ENCODE results near the gene ZNF106. TPM values are rescaled to one million over a fixed set of nuclear protein-coding genes. Genes with fewer than 3 reads are reported as not detected.

The ZNF106 gene
- polyA plus RNA-seq, 1 experiment = 15.4 TPM

- POLR2A ChIA-PET = no interaction called here
- TF ChIP-seq, protein P1, sequence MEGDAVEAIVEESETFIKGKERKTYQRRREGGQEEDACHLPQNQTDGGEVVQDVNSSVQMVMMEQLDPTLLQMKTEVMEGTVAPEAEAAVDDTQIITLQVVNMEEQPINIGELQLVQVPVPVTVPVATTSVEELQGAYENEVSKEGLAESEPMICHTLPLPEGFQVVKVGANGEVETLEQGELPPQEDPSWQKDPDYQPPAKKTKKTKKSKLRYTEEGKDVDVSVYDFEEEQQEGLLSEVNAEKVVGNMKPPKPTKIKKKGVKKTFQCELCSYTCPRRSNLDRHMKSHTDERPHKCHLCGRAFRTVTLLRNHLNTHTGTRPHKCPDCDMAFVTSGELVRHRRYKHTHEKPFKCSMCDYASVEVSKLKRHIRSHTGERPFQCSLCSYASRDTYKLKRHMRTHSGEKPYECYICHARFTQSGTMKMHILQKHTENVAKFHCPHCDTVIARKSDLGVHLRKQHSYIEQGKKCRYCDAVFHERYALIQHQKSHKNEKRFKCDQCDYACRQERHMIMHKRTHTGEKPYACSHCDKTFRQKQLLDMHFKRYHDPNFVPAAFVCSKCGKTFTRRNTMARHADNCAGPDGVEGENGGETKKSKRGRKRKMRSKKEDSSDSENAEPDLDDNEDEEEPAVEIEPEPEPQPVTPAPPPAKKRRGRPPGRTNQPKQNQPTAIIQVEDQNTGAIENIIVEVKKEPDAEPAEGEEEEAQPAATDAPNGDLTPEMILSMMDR (IDR thresholded peaks at IDR 0.05; ENCODE audit: insufficient read depth, low read depth, low read length) = no peak
- Histone ChIP-seq H3K36me3 (ENCODE audit: control insufficient read depth, insufficient read depth, low read length) (peaks cover 8% of the 10 kb centered on the region), H3K27me3 (ENCODE audit: control insufficient read depth, insufficient read depth, low read length) (no peaks in the 10 kb centered on the region), H3K4me3 (ENCODE audit: low read depth, low read length) (no peak overlapping the region)
- CTCF ChIA-PET = no interaction called here
- no peak for DNase-seq (ENCODE audit: low read depth)
Measured at GRCh38 chr15:42449770-42450424, 41.0 kb downstream of the ZNF106 start.

- TF ChIP-seq, protein P1 (IDR thresholded peaks at IDR 0.05; ENCODE audit: insufficient read depth, low read depth, low read length) = no peak
- Histone ChIP-seq H3K36me3 (ENCODE audit: control insufficient read depth, insufficient read depth, low read length) (peaks cover 8% of the 10 kb centered on the region), H3K4me3 (ENCODE audit: low read depth, low read length) (no peak overlapping the region), H3K27me3 (ENCODE audit: control insufficient read depth, insufficient read depth, low read length) (no peaks in the 10 kb centered on the region)
- POLR2A ChIA-PET = interaction anchor here (0.6 kb wide), 1 partner anchor 22 kb away, joined by 6 read pairs; no protein-coding TSS in a partner anchor
- CTCF ChIA-PET = no interaction called here
- DNase-seq (ENCODE audit: low read depth) = no peak
Measured at GRCh38 chr15:42448281-42448680, 42.7 kb downstream of the ZNF106 start.

GRCh38 chr15:42447599-42447998, 43.3 kb downstream of the ZNF106 start:
- CTCF ChIA-PET = no interaction called here
- Histone ChIP-seq H3K4me3 (ENCODE audit: low read depth, low read length) (no peak overlapping the region), H3K36me3 (ENCODE audit: control insufficient read depth, insufficient read depth, low read length) (peaks cover 8% of the 10 kb centered on the region), H3K27me3 (ENCODE audit: control insufficient read depth, insufficient read depth, low read length) (no peaks in the 10 kb centered on the region)
- DNase-seq (ENCODE audit: low read depth) = no peak
- POLR2A ChIA-PET = no interaction called here
- TF ChIP-seq, protein P1 (IDR thresholded peaks at IDR 0.05; ENCODE audit: insufficient read depth, low read depth, low read length) = no peak

- DNase-seq (ENCODE audit: low read depth) = no peak
- Histone ChIP-seq H3K4me3 (ENCODE audit: low read depth, low read length) (no peak overlapping the region), H3K27me3 (ENCODE audit: control insufficient read depth, insufficient read depth, low read length) (no peaks in the 10 kb centered on the region), H3K36me3 (ENCODE audit: control insufficient read depth, insufficient read depth, low read length) (peaks cover 6% of the 10 kb centered on the region)
- TF ChIP-seq, protein P1 (IDR thresholded peaks at IDR 0.05; ENCODE audit: insufficient read depth, low read depth, low read length) = no peak
- ChIA-PET POLR2A (no interaction called here), CTCF (interaction anchor here (1.3 kb wide), 1 partner anchor 27 kb away, joined by 5 read pairs; no protein-coding TSS in a partner anchor)
Measured at GRCh38 chr15:42445551-42445950, 45.4 kb downstream of the ZNF106 start.

- DNase-seq (ENCODE audit: low read depth) = no peak
Measured at GRCh38 chr15:42444415-42445063, 46.4 kb downstream of the ZNF106 start.

More at GRCh38 chr15:42444415-42445063, 46.4 kb downstream of the ZNF106 start:
- TF ChIP-seq, protein P1 (IDR thresholded peaks at IDR 0.05; ENCODE audit: insufficient read depth, low read depth, low read length) = peak; percentile 30; the same call in 1 of the 2 replicates
- ChIA-PET CTCF (interaction anchor here (1.3 kb wide), 1 partner anchor 28 kb away, joined by 5 read pairs; no protein-coding TSS in a partner anchor), POLR2A (no interaction called here)
- H3K4me3 ChIP-seq (ENCODE audit: low read depth, low read length) = no peak overlapping the region
- H3K27me3 ChIP-seq (ENCODE audit: control insufficient read depth, insufficient read depth, low read length) = no peaks in the 10 kb centered on the region
- peaks cover 4% of the 10 kb centered on the region for H3K36me3 ChIP-seq (ENCODE audit: control insufficient read depth, insufficient read depth, low read length)
